HG03521 (cell line): ENCODE data around the gene SLC15A1.

ENCODE experiments used
- ATAC-seq: cut with Tn5 transposase; IDR thresholded peaks from one replicate; pipeline ENCODE4 v1.9.1; 2021; ENCODE audit warnings: mild to moderate bottlenecking, moderate library complexity; ENCODE audit not compliant: unreplicated experiment

SLC15A1 gene

DNA sequence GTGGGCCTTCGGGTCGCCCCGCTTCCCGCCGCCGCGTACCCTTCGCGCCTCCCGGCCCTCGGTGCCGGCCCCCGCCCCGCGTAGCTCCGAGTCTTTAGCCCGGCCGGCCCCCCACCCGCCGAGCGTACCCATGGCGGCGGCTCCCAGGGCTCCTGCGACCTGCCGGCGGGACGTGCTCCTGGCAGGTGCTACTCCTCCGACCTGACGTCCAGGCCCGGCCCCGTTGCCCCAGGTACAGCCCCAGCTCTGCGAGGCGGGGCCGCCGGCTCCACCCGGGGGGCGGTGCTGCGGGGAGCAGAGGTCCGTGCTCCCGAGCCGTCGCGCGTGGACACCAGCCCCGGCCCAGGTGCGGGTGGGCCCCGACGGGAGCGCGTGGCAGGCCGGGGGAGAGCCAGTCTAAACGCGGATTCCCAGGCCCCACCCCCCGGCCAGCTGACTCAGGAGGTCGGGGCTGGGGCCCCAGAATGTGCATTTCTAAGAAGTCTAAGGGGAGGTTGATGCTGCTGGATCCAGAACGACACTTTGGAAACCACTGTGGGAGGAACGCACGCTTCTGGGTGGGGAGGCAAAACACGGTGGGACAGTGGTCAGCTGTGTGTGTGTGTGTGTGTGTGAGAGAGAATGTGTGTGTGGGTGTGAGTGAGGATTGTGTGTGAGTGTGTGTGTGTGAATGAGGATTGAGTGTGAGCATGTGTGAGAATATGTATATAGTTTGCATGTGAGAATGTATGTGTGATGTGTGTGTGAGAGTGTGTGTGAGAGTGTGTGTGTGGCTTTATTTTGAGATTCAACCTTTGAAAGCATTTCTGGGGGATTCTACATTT is at the start of gene SLC15A1:
Gene SLC15A1 (minus strand): TSS at position 206 of the 824 bp plus-strand sequence. CDS start 74 bp downstream, at position 132.
- ATAC-seq, result no peak

GRCh38 chr13:98801626-98802418 is 49.4 kb upstream of the SLC15A1 start:
- ATAC-seq, result no peak

DNA sequence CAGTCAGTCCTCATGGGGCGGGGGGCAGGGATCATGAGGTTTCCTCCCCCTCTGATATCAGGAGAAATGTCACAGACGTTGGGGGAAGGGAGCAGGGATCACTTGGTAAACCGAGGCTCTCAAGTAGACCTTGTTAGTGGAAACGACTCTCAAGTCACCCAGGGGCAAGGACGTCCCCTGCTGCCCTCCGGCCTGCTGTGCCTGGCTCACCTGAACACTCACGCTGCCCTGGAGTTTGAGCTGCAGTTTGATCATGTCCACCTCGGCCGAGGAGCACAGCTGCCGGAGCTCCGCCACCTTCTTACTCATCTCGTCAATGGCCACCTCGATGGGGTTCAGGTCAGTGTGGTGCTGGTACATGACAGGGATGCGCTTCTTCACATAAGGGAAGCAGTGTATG is 47.6 kb upstream of the SLC15A1 start:
- no peak for ATAC-seq

DNA sequence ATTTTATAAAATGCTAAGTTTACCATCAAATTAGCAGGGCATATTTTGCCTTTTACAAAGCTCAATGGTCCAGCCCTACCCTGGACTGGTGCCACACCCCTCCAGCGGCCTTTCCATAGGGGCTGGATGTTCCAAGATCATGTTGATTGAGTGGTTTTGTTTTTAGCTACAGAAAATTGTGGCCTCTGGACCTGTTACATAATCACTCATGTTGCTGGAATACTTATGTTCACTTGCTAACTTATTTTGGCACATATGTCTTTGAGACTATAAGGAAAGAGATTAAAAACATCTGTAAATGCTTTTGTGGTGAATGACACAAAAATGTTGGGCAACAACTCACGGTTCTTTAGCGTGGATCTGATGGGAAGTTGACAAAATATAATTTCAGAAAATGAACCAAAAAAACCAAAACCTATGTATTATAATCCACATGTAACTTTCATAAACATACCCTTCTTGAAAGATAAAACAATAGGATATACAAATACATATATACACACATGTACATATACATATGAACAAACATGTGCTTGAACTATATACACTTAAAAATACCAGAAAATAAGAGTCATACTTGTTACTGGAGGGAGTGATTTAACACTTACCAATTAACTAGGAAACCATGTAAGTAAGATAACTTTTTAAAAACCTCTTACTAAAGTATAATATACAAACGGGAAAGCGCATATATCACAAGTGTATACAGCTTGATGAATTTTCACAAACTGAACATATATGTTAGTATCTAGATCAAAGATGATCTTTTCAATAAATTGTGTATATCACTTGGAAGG is 46.6 kb upstream of the SLC15A1 start:
- no peak for ATAC-seq

- no peak for ATAC-seq
Measured at GRCh38 chr13:98797456-98797855, 45.0 kb upstream of the SLC15A1 start.

- no peak for ATAC-seq
Measured at GRCh38 chr13:98796798-98797197, 44.3 kb upstream of the SLC15A1 start.

DNA sequence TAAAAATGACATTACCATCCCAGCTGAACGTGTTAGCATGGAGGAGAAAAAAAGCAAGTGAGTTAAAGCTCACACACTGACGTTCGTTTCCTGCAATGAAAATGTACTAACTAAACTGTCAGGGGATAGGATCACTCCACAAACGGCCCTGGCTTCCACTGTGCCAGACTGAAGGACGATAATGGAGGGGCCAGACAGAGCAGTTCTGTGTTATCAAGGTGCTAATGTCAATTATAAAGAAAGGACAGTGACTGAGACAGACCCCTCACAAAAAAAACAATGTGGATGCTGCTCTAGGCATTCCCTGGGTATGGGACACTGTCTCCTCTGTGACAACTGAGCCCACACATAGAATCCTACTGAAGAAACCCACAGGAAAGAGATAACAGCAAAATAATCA is 43.7 kb upstream of the SLC15A1 start:
- no peak for ATAC-seq

GRCh38 chr13:98795220-98795619 is 42.7 kb upstream of the SLC15A1 start:
- ATAC-seq, result no peak

GRCh38 chr13:98794498-98794897 is 42.0 kb upstream of the SLC15A1 start:
- ATAC-seq, result no peak

GRCh38 chr13:98792785-98793495 is 40.5 kb upstream of the SLC15A1 start:
- no peak for ATAC-seq

DNA sequence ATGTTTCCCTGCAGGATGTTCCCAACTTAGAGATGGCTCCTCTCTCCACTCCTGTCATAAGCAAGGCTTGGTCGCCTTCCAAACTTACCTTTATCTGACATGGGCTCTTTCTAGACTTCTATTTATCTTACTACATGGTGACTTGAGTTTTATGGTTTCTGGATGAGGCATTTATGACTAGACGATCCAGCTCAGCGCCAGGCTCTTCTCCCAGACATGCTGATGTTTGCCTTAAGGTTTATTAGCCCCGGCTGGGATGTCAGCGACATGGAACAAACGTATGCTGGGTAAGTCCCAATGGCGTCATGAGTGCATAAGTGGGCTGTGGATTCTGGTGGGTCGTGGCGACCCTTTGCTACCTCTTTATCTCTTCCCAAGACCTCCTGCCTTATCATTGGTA is 39.8 kb upstream of the SLC15A1 start:
- ATAC-seq, result no peak

GRCh38 chr13:98791611-98792010 is 39.1 kb upstream of the SLC15A1 start:
- ATAC-seq, result no peak

GRCh38 chr13:98787996-98788395 is 35.5 kb upstream of the SLC15A1 start:
- no peak for ATAC-seq

- no peak for ATAC-seq
Measured at GRCh38 chr13:98787173-98787572, 34.7 kb upstream of the SLC15A1 start.

DNA sequence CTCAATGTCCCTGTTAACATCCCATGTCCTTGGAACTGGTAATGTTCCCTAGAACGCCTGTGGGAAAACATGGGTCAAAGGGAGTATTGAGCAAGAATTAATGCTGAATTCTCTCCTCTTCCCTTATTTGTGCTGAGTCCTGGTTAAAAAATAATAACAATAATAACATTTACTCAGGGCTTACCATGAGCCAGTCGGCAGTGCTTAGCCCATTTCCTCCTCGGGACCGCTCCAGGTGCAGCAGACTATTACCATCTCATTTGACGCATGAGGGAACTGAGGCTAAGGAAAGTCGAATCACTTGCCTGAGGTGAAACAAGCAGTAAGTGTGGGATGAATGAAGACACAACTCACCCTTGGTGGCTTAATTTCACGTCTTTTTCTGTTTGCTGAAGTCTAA is 33.6 kb upstream of the SLC15A1 start:
- ATAC-seq, result no peak

GRCh38 chr13:98785405-98785804 is 32.9 kb upstream of the SLC15A1 start:
- no peak for ATAC-seq

GRCh38 chr13:98784666-98785065 is 32.2 kb upstream of the SLC15A1 start:
- ATAC-seq, result no peak

GRCh38 chr13:98783856-98784478 is 31.5 kb upstream of the SLC15A1 start:
- ATAC-seq, result no peak

- ATAC-seq, result no peak
Measured at GRCh38 chr13:98782654-98783053, 30.2 kb upstream of the SLC15A1 start.

DNA sequence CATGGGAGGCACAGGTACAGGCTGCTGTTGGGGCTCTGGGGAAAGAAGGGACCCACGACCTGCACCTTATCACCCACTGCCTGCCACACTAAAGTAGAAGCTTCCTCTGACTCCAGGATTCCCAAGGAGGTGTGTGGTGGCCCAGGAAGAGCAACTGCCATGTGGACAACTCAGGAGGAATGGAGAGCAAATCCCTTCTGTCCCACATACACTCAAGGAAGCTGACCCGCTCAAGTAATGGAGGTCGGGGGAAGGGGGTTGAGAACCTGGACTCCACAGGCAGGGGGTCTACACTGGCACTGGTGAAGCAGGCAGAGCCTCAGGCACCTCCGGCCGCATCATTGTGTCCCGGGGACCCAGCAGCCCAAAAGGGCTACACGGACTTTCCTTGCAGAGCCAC is 29.4 kb upstream of the SLC15A1 start:
- no peak for ATAC-seq
